Stimulated activated CD8-positive, alpha-beta memory T cell treated with anti-CD3 and anti-CD28 coated beads, Interleukin-4, amount 100 ng/mL, for 1 hour (primary cell): Measurements from ENCODE around the gene LAMTOR4.
"Not testable (repeated sequence)": the region's sequence is repeated elsewhere in the genome, so short reads cannot be mapped to it uniquely, and the experiment has no call there.

Experiments used
- DNase-seq, 2 donors: peaks; one replicate each; pipeline ENCODE4 v3.0.0-alpha.2; 2020; ENCODE audit warnings: low read depth in 2 of 2, low spot score in 1 of 2

LAMTOR4 gene

DNA sequence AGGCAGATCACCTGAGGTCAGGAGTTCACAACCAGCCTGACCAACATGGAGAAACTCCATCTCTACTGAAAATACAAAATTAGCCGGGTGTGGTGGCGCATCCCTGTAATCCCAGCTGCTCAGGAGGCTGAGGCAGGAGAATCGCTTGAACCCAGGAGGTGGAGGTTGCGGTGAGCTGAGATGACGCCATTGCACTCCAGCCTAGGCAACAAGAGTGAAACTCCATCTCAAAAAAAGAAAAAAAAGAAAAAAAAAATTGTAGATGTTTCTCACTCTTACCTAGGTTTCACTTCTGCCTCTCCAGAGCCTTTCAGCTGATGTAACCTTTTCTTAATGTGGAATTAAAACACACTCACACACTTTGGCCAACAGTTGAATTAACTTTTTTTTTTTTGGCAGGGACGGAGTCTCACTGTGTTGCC is 47.2 kb downstream of the LAMTOR4 start:
- not testable (repeated sequence) for DNase-seq

- DNase-seq, result no peak
Observed at GRCh38 chr7:100198266-100198665, 49.5 kb downstream of the LAMTOR4 start.

GRCh38 chr7:100200693-100201092 is 52.0 kb downstream of the LAMTOR4 start:
- DNase-seq, result no peak
